ENCODE measurements around the gene FRAT1.

FRAT1 gene

GRCh38 chr10:97291357-97292096 is 27.5 kb upstream of the FRAT1 start:
- no peaks in the 10 kb centered on the region for H3K27me3 ChIP-seq (ENCODE audit: insufficient read depth, low read length)
- no peak overlapping the region for H3K27ac ChIP-seq (ENCODE audit: low read length)
- peaks cover 3% of the 10 kb centered on the region; the same call in 1 of the 2 replicates for H3K4me1 ChIP-seq (ENCODE audit: insufficient read depth, low read length)
- no peaks in the 10 kb centered on the region for H3K9me3 ChIP-seq (ENCODE audit: insufficient read depth, low read depth, low read length)
- H3K36me3 ChIP-seq (ENCODE audit: insufficient read depth, low read depth, low read length) = peaks cover 13% of the 10 kb centered on the region
- peak overlapping the region; percentile 84 for H3K4me3 ChIP-seq (ENCODE audit: low read length)
- peak overlapping the region; percentile 83 for H3K9ac ChIP-seq (ENCODE audit: low read depth, low read length)

- Histone ChIP-seq H3K4me3 (ENCODE audit: low read length) (peak within 1 kb of the TSS; percentile 84), H3K4me1 (ENCODE audit: insufficient read depth, low read length) (peaks cover 3% of the 10 kb centered on the region; the same call in 1 of the 2 replicates), H3K9ac (ENCODE audit: low read depth, low read length) (peak within 1 kb of the TSS; percentile 83), H3K9me3 (ENCODE audit: insufficient read depth, low read depth, low read length) (no peaks in the 10 kb centered on the region), H3K27me3 (ENCODE audit: insufficient read depth, low read length) (no peaks in the 10 kb centered on the region), H3K27ac (ENCODE audit: low read length) (peak within 1 kb of the TSS; percentile 77), H3K36me3 (ENCODE audit: insufficient read depth, low read depth, low read length) (peaks cover 8% of the 10 kb centered on the region; the same call in 1 of the 2 replicates)
These were observed 26.8 kb upstream of the FRAT1 start, which contains the start of gene ARHGAP19 for GRCh38 chr10:97292097-97292861. TSS of gene ARHGAP19 (minus strand) at chr10:97292637. CDS start at chr10:97292627, 10 bp downstream.

DNA sequence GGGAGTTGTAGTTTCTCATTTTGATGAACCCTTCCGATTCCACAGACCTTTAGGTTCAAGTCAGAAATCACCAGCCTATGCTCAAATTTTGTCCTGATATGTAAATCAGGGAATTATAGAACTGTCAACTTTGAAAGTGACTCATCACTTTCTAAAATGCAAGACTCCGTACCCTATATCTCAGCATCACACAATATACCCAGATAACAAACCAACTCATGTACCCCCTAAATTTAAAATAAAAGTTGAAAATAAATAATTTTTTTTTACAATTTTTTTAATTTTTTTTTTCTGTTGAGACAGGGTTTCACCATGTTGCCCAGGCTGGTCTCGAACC is 26.2 kb upstream of the FRAT1 start:
- Histone ChIP-seq H3K27me3 (ENCODE audit: insufficient read depth, low read length) (no peaks in the 10 kb centered on the region), H3K9ac (ENCODE audit: low read depth, low read length) (no peak overlapping the region), H3K9me3 (ENCODE audit: insufficient read depth, low read depth, low read length) (no peaks in the 10 kb centered on the region), H3K4me3 (ENCODE audit: low read length) (no peak overlapping the region), H3K27ac (ENCODE audit: low read length) (no peak overlapping the region), H3K4me1 (ENCODE audit: insufficient read depth, low read length) (peaks cover 3% of the 10 kb centered on the region; the same call in 1 of the 2 replicates), H3K36me3 (ENCODE audit: insufficient read depth, low read depth, low read length) (peaks cover 3% of the 10 kb centered on the region; the same call in 1 of the 2 replicates)

DNA sequence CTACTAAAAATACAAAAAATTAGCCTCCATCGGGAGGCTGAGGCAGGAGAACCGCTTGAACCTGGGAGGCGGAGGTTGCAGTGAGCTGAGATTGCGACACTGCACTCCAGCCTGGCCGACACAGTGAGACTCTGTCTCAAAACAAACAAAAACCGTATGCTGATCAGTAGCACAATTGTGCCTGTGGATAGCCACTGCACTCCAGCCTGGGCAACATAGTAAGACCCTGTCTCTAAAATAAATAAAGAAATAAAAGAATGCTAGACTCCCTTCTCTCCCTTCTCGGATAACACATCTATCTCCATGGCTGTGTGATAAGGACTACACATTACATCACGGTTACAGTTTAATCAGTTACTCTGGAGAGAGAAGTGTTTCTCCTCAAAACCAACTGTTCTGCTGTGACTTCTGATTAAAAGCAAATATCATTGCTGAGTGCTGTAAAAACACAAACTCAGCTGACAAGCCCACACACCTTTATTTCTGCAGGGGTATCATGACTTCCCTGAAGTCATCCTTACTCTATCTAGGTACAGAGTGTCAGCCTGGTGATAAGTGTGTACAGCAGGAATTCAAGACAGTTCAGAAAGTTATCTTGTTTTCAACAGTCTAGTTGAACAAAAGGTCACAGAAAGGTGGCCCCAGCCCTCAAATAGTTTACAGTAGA is 21.4 kb upstream of the FRAT1 start:
- Histone ChIP-seq H3K9ac (ENCODE audit: low read depth, low read length) (no peak overlapping the region), H3K36me3 (ENCODE audit: insufficient read depth, low read depth, low read length) (no peaks in the 10 kb centered on the region), H3K4me1 (ENCODE audit: insufficient read depth, low read length) (no peaks in the 10 kb centered on the region), H3K27me3 (ENCODE audit: insufficient read depth, low read length) (no peaks in the 10 kb centered on the region), H3K27ac (ENCODE audit: low read length) (no peak overlapping the region), H3K9me3 (ENCODE audit: insufficient read depth, low read depth, low read length) (no peaks in the 10 kb centered on the region), H3K4me3 (ENCODE audit: low read length) (no peak overlapping the region)

GRCh38 chr10:97298223-97298571 is 20.9 kb upstream of the FRAT1 start:
- Histone ChIP-seq H3K36me3 (ENCODE audit: insufficient read depth, low read depth, low read length) (no peaks in the 10 kb centered on the region), H3K27ac (ENCODE audit: low read length) (no peak overlapping the region), H3K27me3 (ENCODE audit: insufficient read depth, low read length) (no peaks in the 10 kb centered on the region), H3K4me3 (ENCODE audit: low read length) (no peak overlapping the region), H3K9me3 (ENCODE audit: insufficient read depth, low read depth, low read length) (no peaks in the 10 kb centered on the region), H3K4me1 (ENCODE audit: insufficient read depth, low read length) (no peaks in the 10 kb centered on the region), H3K9ac (ENCODE audit: low read depth, low read length) (no peak overlapping the region)

DNA sequence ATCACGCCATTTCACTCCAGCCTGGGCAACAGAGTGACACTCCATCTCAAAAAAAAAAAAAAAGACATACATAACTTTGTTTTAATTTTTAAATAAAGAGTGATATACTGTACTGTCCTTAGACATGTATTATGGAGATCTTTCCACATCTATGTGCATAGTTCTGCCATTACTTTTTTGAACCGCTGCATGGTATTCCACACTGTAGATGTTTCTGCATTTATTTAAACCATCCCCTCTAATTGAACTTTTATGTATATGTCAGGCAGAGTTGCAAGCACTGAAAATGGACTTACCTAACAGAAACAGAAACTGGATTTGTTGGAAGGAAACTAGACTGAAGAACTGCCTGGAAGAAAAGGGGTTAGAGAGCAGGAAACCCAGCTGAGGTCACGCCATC is 18.1 kb upstream of the FRAT1 start:
- no peak overlapping the region for H3K9ac ChIP-seq (ENCODE audit: low read depth, low read length)
- no peak overlapping the region for H3K27ac ChIP-seq (ENCODE audit: low read length)
- no peaks in the 10 kb centered on the region for H3K27me3 ChIP-seq (ENCODE audit: insufficient read depth, low read length)

GRCh38 chr10:97302088-97302791 is 16.8 kb upstream of the FRAT1 start:
- no peak overlapping the region for H3K27ac ChIP-seq (ENCODE audit: low read length)
- no peak overlapping the region for H3K4me3 ChIP-seq (ENCODE audit: low read length)
- no peaks in the 10 kb centered on the region for H3K9me3 ChIP-seq (ENCODE audit: insufficient read depth, low read depth, low read length)
- no peaks in the 10 kb centered on the region for H3K36me3 ChIP-seq (ENCODE audit: insufficient read depth, low read depth, low read length)
- H3K9ac ChIP-seq (ENCODE audit: low read depth, low read length) = no peak overlapping the region
- H3K27me3 ChIP-seq (ENCODE audit: insufficient read depth, low read length) = no peaks in the 10 kb centered on the region
- H3K4me1 ChIP-seq (ENCODE audit: insufficient read depth, low read length) = no peaks in the 10 kb centered on the region

More for the DNA sequence above, 18.1 kb upstream of the FRAT1 start:
- H3K4me1 ChIP-seq (ENCODE audit: insufficient read depth, low read length) = no peaks in the 10 kb centered on the region
- no peak overlapping the region for H3K4me3 ChIP-seq (ENCODE audit: low read length)
- H3K9me3 ChIP-seq (ENCODE audit: insufficient read depth, low read depth, low read length) = no peaks in the 10 kb centered on the region
- H3K36me3 ChIP-seq (ENCODE audit: insufficient read depth, low read depth, low read length) = no peaks in the 10 kb centered on the region

GRCh38 chr10:97307441-97307840 is 11.6 kb upstream of the FRAT1 start:
- no peaks in the 10 kb centered on the region for H3K4me1 ChIP-seq (ENCODE audit: insufficient read depth, low read length)
- no peak overlapping the region for H3K27ac ChIP-seq (ENCODE audit: low read length)
- H3K9me3 ChIP-seq (ENCODE audit: insufficient read depth, low read depth, low read length) = no peaks in the 10 kb centered on the region
- no peaks in the 10 kb centered on the region for H3K36me3 ChIP-seq (ENCODE audit: insufficient read depth, low read depth, low read length)
- H3K9ac ChIP-seq (ENCODE audit: low read depth, low read length) = no peak overlapping the region
- no peak overlapping the region for H3K4me3 ChIP-seq (ENCODE audit: low read length)
- H3K27me3 ChIP-seq (ENCODE audit: insufficient read depth, low read length) = no peaks in the 10 kb centered on the region

DNA sequence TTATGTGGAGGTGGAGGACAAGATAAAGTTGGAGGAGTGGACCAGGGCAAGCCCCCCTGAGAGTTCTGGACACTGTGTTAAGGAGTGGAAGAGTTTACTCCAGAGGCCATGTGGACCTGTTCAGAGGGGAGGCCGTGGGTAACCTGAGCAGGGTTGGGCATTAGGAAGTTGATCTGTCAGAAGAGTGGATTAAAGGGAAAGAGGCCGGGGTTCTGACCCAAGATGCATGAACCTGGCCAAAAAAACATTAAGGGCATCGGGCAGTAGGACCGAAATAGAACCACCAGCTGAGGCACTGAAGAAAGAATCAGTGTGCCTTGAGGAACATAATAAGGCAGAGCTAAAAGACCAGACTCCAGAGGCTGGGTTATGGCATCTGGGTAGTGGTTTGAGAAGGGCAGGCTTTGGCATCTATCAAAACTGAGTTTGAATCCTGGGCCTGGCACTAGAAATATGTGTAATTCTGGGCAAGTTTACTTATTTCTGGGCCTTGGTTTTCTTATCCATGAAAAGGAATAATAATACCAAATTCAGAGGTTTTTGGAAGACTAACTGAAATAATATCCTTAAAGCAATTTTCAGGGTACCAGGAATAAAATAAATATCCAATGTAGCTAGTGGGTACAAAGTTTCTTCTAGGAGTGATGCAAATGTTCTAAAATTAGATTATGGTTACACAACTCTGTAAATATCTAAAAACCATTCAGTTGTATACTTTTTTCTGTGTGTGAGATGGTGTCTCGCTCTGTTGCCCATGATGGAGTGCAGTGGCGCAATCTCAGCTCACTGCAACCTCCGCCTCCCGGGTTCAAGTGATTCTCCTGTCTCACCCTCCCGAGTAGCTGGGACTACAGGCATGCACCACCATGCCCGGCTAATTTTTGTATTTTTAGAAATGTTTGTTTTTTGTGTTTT is 10.9 kb upstream of the FRAT1 start:
- Histone ChIP-seq H3K4me3 (ENCODE audit: low read length) (no peak overlapping the region), H3K4me1 (ENCODE audit: insufficient read depth, low read length) (no peaks in the 10 kb centered on the region), H3K9me3 (ENCODE audit: insufficient read depth, low read depth, low read length) (no peaks in the 10 kb centered on the region), H3K9ac (ENCODE audit: low read depth, low read length) (no peak overlapping the region), H3K27ac (ENCODE audit: low read length) (no peak overlapping the region), H3K36me3 (ENCODE audit: insufficient read depth, low read depth, low read length) (no peaks in the 10 kb centered on the region), H3K27me3 (ENCODE audit: insufficient read depth, low read length) (no peaks in the 10 kb centered on the region)

- H3K9me3 ChIP-seq (ENCODE audit: insufficient read depth, low read depth, low read length) = no peaks in the 10 kb centered on the region
- no peaks in the 10 kb centered on the region for H3K4me1 ChIP-seq (ENCODE audit: insufficient read depth, low read length)
- no peak overlapping the region for H3K9ac ChIP-seq (ENCODE audit: low read depth, low read length)
- no peak overlapping the region for H3K4me3 ChIP-seq (ENCODE audit: low read length)
- no peak overlapping the region for H3K27ac ChIP-seq (ENCODE audit: low read length)
- no peaks in the 10 kb centered on the region for H3K27me3 ChIP-seq (ENCODE audit: insufficient read depth, low read length)
- no peaks in the 10 kb centered on the region for H3K36me3 ChIP-seq (ENCODE audit: insufficient read depth, low read depth, low read length)
These were observed 7.9 kb upstream of the FRAT1 start for GRCh38 chr10:97311111-97311626.

Data from iPS-20b (cell line).